Endodermal cell (in vitro differentiated cells): ENCODE data around the gene FMNL2. TPM values are rescaled to one million over a fixed set of nuclear protein-coding genes. Genes with fewer than 3 reads are reported as not detected.

Experiments used
- DNase-seq: peaks from one replicate; pipeline ENCODE4 v3.0.0-alpha.2; 2017
- H3K27ac ChIP-seq: 2 replicates; pipeline ENCODE4 v1.5.1; 2013; ENCODE audit warnings: mild to moderate bottlenecking, low read depth, low read length, moderate library complexity
- H3K27me3 ChIP-seq: 2 replicates; pipeline ENCODE4 v1.6.1; 2013; ENCODE audit warnings: mild to moderate bottlenecking, low read length, moderate library complexity; ENCODE audit not compliant: insufficient read depth, control insufficient read depth, poor library complexity, severe bottlenecking
- H3K36me3 ChIP-seq: 2 replicates; pipeline ENCODE4 v1.7.0; 2013; ENCODE audit warnings: mild to moderate bottlenecking, low read length, moderate library complexity; ENCODE audit not compliant: control insufficient read depth, insufficient read depth
- H3K4me1 ChIP-seq: one replicate; pipeline ENCODE4 v1.7.0; 2013; ENCODE audit warnings: low read length; ENCODE audit not compliant: control insufficient read depth, insufficient read depth
- H3K4me3 ChIP-seq: 2 replicates; pipeline ENCODE4 v1.5.1; 2013; ENCODE audit warnings: mild to moderate bottlenecking, low read length, moderate library complexity
- H3K9ac ChIP-seq: 2 replicates; pipeline ENCODE4 v1.6.1; 2013; ENCODE audit warnings: mild to moderate bottlenecking, low read length, moderate library complexity; ENCODE audit not compliant: poor library complexity, severe bottlenecking; ENCODE audit errors: extremely low read depth
- H3K9me3 ChIP-seq: 2 replicates; pipeline ENCODE4 v1.6.1; 2013; ENCODE audit warnings: mild to moderate bottlenecking, low read length, moderate library complexity; ENCODE audit not compliant: control insufficient read depth
- H3K27ac Mint-ChIP-seq: 2 replicates; pipeline ENCODE4 v1.8.0; 2020; ENCODE audit warnings: mixed read lengths
- H3K27me3 Mint-ChIP-seq: 2 replicates; pipeline ENCODE4 v1.8.0; 2021; ENCODE audit warnings: mild to moderate bottlenecking, mixed read lengths; ENCODE audit not compliant: insufficient read depth
- H3K36me3 Mint-ChIP-seq: 2 replicates; pipeline ENCODE4 v1.8.0; 2020; ENCODE audit warnings: low read depth, mixed read lengths
- H3K4me1 Mint-ChIP-seq: 2 replicates; pipeline ENCODE4 v1.8.0; 2020; ENCODE audit warnings: mixed read lengths
- H3K4me3 Mint-ChIP-seq: 2 replicates; pipeline ENCODE4 v1.8.0; 2020; ENCODE audit warnings: mild to moderate bottlenecking, moderate library complexity, mixed read lengths
- H3K9me3 Mint-ChIP-seq: 2 replicates; pipeline ENCODE4 v1.8.0; 2020; ENCODE audit warnings: mild to moderate bottlenecking, mixed read lengths
- CTCF ChIP-seq: fragments of 200-600 bp; sonication (generic); conservative IDR thresholded peaks from 2 replicates; pipeline ENCODE4 v1.5.0; 2021; ENCODE audit warnings: antibody characterized with exemption, mild to moderate bottlenecking
- WGBS, 2 experiments: methylation state at CpG; one replicate each; pipeline versions ENCODE4 v1.1.5 to v1.1.7; 2013; ENCODE audit warnings: missing lambda C conversion rate in 2 of 2, mixed read lengths in 1 of 2; ENCODE audit not compliant: insufficient coverage in 1 of 2, insufficient read length in 1 of 2; 5-methylcytosine and 5-hydroxymethylcytosine counted together
- total RNA-seq, 2 donors: library from RNA; stranded (reverse); fragmentation: NEBNext Ultra II Directional in 1 of 2; extraction: Animal tissue kit (Norgen Biotek cat#: 25700) in 1 of 2; gene quantifications; 2 replicates in 1 of 2; 3 replicates in 1 of 2; pipeline ENCODE4 v1.2.1, GENCODE V29; 2021

FMNL2 gene
- total RNA-seq, 2 donors from 2014 or later: 49.4 to 51.8 TPM

GRCh38 chr2:152298754-152299153 lies 36.2 kb upstream of the FMNL2 start:
- no peak overlapping the region for H3K27ac ChIP-seq
- no peak for TF ChIP-seq CTCF
- no peak overlapping the region for H3K4me3 ChIP-seq
- H3K27me3 ChIP-seq: no peaks in the 10 kb centered on the region
- no peak for DNase-seq
- 63 to 77% methylated on average over 1 of the region's 1 CpG for WGBS, 2 experiments
- peaks cover 8% of the 10 kb centered on the region for H3K4me1 Mint-ChIP-seq
- no peaks in the 10 kb centered on the region for H3K36me3 Mint-ChIP-seq
- H3K27ac Mint-ChIP-seq: peak overlapping the region; percentile 28
- H3K27me3 Mint-ChIP-seq: no peaks in the 10 kb centered on the region
- H3K4me1 ChIP-seq: no peaks in the 10 kb centered on the region
- H3K9me3 Mint-ChIP-seq: no peaks in the 10 kb centered on the region
- H3K9me3 ChIP-seq: no peaks in the 10 kb centered on the region
- H3K9ac ChIP-seq: no peak overlapping the region
- no peaks in the 10 kb centered on the region for H3K36me3 ChIP-seq
- no peak overlapping the region for H3K4me3 Mint-ChIP-seq

GRCh38 chr2:152301131-152301530 lies 33.8 kb upstream of the FMNL2 start:
- H3K9me3 Mint-ChIP-seq: no peaks in the 10 kb centered on the region
- no peak overlapping the region for H3K4me3 Mint-ChIP-seq
- H3K4me1 Mint-ChIP-seq: peaks cover 8% of the 10 kb centered on the region
- H3K27me3 Mint-ChIP-seq: no peaks in the 10 kb centered on the region
- WGBS, 2 experiments: 92 to 97% methylated on average over 3 of the region's 3 CpGs
- no peaks in the 10 kb centered on the region for H3K27me3 ChIP-seq
- H3K9ac ChIP-seq: no peak overlapping the region
- H3K36me3 ChIP-seq: no peaks in the 10 kb centered on the region
- DNase-seq: no peak
- no peak overlapping the region for H3K27ac Mint-ChIP-seq
- no peaks in the 10 kb centered on the region for H3K4me1 ChIP-seq
- H3K36me3 Mint-ChIP-seq: no peaks in the 10 kb centered on the region
- no peak for TF ChIP-seq CTCF
- no peaks in the 10 kb centered on the region for H3K9me3 ChIP-seq
- no peak overlapping the region for H3K27ac ChIP-seq
- H3K4me3 ChIP-seq: no peak overlapping the region

DNA sequence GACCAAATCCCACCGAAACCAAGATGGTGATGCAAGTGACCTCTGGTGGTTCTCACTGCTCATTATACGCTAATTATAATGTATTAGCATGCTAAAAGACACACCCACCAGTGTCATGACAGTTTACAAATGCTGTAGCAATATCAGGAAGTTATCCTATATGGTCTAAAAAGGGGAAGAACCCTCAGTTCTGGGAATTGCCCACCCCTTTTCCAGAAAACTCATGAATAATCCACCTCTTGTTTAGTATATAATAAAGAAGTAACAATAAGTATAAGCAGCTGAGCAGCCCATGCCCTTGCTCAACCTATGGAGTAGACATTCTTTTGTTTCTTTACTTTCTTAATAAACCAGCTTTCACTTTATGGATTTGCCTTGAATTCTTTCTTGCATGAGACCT lies 31.0 kb upstream of the FMNL2 start:
- H3K9ac ChIP-seq: no peak overlapping the region
- WGBS, 2 experiments: 87 to 100% methylated on average over 1 to 2 of the region's 2 CpGs
- Mint-ChIP-seq H3K27me3 (no peaks in the 10 kb centered on the region), H3K4me1 (peaks cover 8% of the 10 kb centered on the region), H3K27ac (no peak overlapping the region), H3K9me3 (no peaks in the 10 kb centered on the region), H3K36me3 (no peaks in the 10 kb centered on the region), H3K4me3 (no peak overlapping the region)
- H3K27ac ChIP-seq: no peak overlapping the region
- no peaks in the 10 kb centered on the region for H3K9me3 ChIP-seq
- no peak for DNase-seq
- TF ChIP-seq CTCF: no peak
- H3K36me3 ChIP-seq: no peaks in the 10 kb centered on the region
- H3K27me3 ChIP-seq: no peaks in the 10 kb centered on the region
- no peak overlapping the region for H3K4me3 ChIP-seq
- H3K4me1 ChIP-seq: no peaks in the 10 kb centered on the region
